ENCODE data around the gene COL16A1.

Gene COL16A1

DNA sequence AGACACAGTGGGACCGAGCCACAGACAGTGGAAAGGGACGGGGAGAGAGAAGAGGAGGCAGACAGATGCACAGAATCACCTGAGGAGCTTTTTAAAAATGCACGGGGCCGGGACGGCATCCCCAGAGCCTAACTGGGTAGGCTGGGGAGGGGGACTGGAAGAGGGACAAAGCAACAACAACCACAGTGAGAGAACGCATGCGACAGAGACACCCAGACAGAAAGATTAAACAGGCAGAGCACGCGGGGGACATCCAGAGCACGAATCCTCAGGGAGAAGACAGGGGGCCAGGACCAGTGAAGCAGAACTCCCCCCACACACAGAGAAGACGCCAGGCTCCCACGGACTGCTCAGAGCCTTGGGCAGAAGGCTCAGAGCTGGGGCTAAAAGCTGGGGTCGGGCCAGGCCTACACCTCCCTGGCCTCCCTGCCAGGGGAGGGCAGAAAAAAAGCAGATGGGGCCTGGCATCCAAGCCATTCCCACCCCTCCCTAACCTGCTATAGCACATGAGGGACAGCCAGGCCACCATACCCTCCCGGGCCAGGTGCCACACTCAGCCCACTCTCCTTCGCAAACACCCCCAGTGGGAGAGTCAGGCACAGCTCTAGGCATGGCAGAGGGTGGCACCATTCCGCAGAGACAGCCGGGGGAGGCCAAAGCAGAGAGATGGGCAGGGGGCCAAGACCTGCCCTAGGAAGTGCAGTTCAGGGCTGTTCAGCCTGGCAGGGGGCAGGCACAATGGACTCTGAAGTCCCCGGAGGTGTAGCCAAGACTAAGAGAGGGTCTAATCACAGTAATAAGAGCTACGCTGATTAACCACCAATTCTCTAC is 29.8 kb upstream of the COL16A1 start:
- in situ Hi-C loops (cut with MboI; ENCODE audit: low sequenced_read_pairs), result no loop called here

DNA sequence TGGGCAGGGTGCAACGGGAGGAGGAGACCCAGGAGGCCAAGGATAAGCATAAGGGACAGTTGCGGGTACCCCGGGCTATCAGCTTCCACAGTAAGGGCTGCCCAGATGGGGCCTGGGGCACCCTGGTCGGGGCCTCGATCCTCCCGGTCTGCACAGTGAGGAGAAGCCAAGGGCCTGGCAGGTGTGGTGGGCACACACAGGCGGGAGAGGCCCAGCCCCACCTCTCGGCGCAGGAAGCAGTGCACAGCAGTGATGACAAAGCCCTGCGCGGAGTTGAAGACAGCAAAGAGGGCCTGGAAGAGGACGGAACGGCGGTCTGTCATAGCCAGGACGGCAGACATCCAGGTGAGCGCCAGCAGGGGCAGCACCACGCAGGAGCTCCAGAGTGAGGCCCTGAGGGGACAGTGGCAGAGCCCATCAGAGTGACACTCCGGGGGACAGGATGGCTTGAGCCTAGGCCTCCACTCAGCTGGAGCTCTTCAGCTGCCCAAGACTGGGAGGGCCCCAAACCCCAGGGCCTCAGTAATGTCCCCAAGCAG is 29.0 kb upstream of the COL16A1 start:
- in situ Hi-C loops (cut with MboI; ENCODE audit: low sequenced_read_pairs), result no loop called here

DNA sequence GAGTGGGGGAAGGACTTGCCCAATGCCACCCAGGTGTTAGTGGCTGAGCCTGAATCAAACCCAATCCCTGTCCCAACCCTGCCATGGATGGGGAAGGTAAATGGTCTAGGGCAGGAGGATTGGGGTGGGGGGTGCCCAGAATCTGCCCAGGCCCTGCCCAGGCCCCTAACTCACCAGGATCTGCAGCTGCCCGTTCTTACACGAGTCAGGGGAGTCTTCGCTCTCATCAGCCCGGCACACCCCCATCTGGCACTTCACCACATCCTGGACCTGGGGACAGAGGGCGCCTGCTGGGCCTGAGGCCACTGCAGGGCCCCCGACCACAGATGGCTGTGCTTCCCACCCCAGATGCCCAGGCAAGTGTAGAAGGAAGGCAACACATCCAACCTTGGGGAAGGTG is 28.5 kb upstream of the COL16A1 start:
- in situ Hi-C loops (cut with MboI; ENCODE audit: low sequenced_read_pairs), result no loop called here

DNA sequence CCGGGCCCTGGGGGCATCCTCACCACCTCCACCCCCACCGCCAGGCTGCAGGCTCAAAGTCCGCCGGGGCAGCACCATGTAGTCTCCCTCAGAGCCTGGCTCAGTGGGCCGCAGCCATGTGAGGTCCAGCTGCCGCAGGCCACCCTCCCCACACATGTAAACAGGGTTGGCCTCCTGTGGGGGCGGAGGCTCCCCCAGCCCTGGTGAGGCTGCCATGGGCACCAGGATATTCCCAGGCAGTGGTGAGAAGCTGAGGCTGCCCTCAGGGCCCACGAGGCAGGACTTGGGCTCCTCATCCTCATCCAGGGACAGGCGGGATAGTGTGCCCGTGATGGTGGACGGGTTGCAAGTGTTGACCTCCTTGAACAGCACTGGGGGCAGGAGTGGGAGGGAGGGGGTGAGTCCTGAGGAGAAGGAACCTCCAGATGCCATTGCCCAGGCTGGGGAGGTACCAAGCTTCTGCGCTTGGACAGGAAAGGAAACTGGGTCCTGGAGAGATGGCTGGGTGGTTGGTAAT is 27.3 kb upstream of the COL16A1 start:
- in situ Hi-C loops (cut with MboI; ENCODE audit: low sequenced_read_pairs), result no loop called here

DNA sequence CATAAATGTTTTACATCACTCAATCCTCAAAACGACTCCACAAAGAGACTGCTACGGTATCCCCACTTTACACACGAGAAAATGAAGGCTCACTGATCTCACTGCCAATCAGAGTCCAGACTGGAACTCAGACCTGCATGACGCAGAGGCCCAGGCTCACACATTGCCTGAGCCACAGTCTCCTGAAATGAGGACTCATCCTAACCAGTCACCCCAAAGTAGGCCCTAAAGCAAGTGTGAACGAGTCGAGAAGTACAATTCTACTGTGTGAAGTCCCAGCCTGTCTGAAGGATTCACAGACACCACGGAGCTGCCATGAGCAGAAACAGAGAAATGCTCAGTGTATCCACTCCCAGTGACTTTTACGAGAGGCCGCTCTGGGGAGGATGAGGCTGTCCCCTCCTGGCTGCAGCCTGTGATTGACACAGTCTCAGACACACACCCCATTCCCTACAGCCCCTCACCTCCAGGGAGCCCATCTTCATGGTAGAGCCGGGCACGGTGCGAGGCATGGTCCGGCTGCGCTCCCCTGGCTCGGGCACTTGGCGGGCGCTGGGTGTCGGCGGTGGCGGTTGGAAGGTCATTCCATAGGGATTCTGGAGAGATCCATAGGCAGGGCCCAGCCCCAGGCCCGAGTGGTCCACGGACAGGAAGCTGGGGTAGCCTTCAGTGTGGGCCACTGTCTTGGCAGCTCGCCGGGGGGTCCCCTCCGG is 26.7 kb upstream of the COL16A1 start:
- in situ Hi-C loops (cut with MboI; ENCODE audit: low sequenced_read_pairs), result no loop called here

DNA sequence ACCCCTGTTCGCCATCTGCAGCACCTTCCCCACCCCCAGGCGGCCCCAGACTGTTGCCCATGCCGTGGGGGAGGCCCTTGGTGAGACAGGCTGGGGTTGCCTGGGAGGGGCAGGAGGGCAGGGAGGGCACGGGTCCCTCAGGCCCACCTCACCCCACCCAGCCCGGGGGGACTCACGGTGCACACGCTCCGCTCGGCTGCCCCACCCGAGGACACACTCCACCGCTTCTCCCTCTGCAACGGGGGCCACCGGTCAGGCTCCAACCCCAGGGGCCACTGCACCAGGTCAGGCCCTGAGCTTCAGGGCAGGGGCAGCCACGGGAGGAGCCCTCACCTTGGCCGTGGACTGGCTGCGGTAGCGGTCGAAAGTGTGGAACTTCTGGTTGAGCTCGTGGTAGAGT is 24.0 kb upstream of the COL16A1 start:
- in situ Hi-C loops (cut with MboI; ENCODE audit: low sequenced_read_pairs), result no loop called here

DNA sequence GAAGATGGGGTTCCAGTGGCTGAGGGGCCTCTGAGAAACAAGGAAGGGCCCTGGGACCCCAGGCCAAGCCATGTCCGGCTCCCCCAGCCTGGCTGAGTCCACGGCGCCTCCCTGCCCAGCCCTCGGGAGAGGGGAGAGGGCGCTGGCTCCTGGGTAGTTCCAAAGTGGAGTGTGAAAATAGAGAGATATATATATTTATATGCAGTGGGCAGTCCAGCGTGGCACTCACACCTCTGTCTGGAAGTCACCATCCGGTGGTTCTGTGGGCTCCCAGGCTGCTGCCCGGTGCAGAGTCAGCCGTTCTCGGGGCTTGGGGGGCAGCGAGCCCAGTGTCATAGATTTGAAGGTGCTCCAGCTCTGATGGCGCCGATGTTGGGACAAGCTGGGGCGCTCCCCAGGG is 23.4 kb upstream of the COL16A1 start:
- in situ Hi-C loops (cut with MboI; ENCODE audit: low sequenced_read_pairs), result no loop called here

DNA sequence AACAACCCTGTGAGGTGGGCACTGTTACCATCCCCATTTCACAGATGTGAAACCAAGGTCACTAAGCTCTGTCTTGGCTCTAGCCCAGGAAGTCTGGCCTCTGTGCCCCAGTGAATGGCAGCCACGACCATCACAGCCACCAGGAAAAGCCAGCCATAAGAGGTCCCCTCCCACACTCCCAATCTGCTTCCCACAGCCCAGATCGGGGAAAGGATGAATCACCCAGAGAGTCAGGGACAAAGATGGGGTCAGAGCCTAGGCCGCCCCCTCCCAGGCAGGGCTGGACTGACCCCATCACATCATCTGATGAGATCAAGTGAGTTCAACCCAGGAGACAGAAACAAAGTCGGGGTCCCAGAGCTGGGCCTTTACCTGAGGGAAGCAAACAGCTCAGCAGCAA is 22.9 kb upstream of the COL16A1 start:
- in situ Hi-C loops (cut with MboI; ENCODE audit: low sequenced_read_pairs), result no loop called here

DNA sequence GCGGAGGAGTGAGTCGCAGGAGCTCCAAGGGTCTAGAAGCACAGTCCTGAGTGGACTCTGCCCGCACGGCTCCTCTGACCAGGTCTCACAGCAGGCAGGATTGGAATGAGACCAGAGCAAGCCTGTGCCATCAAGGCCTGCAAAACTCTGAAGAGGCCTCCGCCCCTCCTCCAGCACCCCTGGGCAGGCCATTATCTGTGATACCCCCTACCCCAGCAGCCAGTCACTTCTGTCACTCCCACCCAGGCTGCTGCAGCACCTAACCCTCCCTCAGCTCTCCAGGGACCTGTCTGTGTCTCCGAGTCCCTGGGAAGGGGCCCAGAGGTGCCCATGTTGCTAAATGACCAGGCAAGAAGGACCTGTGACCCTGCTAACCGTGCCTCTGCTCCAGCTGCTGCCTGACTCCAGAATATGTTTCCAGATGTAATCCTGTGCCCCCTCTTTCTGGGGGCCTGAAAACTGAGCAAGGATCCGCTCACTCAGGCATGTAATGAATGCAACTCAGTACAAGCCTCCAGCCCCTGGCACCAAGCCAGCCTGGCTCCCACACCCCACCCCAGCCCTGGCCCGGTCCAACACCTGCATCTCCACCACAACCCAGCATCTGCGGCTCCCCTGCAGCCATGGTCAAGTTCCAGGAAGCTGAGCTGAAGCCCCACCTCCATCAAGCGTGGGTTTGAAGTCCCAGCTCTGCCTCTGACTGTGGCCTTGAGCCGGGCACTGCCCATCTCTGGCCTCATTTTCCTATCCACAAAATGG is 22.1 kb upstream of the COL16A1 start:
- in situ Hi-C loops (cut with MboI; ENCODE audit: low sequenced_read_pairs), result no loop called here

DNA sequence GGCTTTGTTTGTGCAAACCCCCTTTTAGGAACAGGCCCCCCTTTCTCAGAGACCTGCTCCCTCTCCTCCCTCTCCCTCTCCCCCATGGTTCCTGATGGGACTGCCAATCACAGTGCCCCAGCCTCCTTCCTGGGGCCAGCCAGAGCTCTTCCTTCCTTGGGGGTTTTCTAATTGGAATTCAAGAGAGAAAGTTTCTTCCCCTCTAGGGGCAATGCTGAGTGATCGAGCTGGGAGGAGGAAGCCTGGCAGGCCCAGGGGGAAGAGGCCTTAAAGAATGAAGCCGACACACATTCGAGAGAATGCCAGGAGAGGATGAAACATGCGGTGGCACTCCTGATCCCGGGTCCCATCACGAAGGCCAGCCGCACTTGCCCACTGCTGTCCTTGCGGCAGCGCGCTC is 21.3 kb upstream of the COL16A1 start:
- in situ Hi-C loops (cut with MboI; ENCODE audit: low sequenced_read_pairs), result no loop called here

DNA sequence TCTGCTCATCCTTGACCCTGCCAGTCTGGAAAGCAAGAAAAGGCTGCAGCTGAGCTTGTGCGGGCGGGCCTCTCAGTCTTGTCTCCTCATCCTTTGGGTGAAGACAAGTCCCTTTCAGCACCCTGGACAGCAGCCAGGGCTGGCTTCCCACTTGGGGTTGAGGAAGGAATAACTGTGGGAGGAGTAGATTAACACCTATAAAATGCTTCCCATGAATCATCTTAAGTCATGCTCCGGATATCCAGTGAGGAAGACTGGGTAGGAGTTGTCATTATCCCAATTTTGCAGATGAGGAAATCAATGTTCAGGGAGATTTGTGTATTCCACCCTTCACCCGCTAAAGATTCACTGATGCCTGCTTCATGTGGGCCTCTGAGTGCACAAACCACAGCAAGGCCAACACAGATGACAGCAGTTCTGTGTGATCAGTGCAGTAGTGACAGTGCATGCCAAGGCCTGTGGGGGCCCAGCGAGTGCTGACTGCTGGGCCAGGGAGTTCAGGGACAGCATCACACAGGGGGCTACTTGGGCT is 20.1 kb upstream of the COL16A1 start:
- in situ Hi-C loops (cut with MboI; ENCODE audit: low sequenced_read_pairs), result no loop called here

DNA sequence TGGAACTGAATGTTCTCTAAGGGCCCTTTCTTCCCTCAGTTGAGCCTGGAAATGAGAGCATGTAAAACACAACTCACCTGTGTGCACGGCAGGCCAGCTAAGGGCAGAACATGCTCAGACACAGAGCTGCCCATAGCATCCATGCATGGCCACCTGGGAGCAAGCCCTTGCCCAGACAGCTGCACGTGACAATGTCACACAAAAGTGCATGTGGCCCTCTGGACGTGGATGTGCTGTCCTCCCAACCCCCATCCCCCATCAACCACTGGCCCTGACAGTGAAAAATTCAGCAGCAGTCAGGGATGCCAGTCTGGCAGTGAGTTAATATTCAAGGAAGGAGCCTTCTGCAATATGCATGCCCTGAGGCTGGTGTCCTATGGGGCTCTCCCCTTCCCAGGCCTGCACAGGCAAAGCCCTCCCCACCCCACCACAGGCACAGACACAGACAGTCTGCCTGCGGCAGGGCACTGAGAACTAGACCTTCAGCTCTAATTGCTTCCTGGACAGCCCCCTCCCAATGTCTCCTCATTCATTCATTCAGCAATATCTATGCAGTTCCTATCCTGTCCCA is 14.6 kb upstream of the COL16A1 start:
- in situ Hi-C loops (cut with MboI; ENCODE audit: low sequenced_read_pairs), result no loop called here

DNA sequence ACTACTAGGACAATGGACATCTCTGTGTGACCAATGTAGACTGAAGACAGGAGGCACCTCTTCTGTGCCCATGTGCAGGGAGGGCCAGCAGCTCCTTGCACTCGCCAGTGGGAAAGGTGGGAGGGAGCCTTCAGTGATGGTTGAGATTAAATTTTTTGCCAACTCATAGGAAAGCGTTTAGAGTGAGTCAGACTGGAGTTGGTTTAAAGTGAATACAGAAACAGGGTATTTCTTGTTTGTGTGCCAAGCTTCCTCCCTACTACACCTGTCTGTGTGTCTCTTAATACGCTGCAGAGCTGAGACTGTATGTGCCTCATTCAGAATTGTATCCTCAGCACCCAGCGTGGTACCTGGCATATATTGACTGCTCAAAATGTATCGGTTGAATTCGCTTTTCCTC is 13.5 kb upstream of the COL16A1 start:
- in situ Hi-C loops (cut with MboI; ENCODE audit: low sequenced_read_pairs), result no loop called here

DNA sequence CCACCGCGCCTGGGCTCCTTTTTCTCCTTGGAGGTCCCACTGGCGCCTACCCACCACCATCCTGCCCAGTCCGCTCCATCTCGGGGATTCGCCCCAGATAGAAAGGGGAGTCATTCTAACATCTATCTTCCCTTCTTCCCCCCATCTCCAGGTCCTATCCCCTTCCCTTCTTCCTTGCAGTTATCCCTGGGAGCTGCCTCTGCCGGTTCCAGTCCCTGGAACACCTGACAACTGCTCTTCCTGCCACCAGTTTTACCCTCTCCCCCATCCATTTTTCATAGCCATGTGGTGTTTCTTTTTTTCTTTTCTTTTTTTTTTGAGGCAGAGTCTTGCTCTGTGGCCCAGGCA is 12.0 kb upstream of the COL16A1 start:
- in situ Hi-C loops (cut with MboI; ENCODE audit: low sequenced_read_pairs), result no loop called here

DNA sequence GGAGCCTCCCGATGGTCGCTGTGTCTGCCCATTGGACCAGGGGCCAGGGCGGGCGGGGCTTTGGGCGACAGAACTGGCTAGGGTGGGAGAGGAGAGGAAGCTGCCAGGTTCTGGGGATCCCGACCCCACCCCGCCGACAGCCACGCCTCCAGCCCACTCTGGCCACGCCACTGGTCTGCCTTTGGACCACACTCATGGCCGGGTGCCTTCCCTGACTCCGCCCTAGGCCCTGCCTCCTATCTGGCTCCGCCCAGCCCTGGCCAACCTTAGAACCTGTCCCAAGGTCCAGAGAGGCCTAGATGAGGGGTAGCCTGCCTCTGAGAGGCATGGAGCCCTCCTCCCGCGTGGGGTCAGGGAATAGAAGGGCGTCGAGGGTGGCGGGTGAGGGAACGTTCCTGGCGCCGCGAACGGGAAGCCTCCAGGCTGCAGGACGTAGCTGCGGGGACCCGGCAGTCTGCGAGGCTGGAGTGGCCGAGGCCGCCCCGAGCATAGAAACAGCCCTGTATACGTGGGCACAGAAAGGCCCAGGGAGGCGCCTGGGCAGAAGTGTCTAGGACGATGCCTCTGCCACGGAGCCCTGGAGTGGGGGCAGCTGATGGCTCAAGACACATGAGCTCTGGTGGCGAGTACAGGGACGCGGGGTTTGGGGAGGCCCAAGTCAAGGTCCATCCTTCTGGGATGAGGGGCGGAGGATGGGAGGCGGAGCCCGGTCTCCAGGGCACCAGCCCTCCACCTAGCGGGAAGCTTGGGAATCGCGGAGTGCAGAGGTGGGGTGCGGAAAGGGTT is 11.5 kb upstream of the COL16A1 start:
- in situ Hi-C loops (cut with MboI; ENCODE audit: low sequenced_read_pairs), result no loop called here

DNA sequence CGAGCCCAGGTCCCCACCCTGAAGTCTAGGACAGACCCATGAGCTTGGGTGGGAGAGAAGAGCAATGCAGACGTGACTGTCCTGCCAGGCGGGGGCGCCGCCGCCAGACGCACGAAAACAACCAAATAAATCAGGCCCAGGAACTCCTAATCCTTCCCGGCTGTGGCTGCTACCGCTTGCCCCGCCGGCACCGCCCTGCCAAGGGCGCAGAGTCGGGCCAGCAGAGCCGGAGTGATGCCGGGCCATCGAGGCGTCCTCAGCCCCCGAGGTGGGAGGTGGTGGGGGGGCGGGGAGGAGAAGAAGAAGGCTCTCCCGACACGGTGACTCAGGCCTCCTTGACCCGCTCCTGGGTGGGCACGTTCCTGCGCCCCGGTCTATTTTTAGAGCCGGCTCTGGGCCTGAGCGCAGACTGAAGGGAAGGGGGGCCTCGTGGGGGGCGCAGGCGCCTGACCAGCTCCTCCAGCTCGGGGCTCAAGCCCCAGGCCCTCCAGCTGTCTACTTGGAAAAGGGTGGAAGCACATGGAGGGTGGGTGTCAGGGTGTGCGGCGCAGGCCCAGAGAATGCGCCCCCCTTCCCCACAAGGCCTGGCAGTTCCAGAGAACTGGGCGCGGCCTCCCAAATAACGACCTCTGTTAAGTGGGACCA is 10.7 kb upstream of the COL16A1 start:
- in situ Hi-C loops (cut with MboI; ENCODE audit: low sequenced_read_pairs), result no loop called here

DNA sequence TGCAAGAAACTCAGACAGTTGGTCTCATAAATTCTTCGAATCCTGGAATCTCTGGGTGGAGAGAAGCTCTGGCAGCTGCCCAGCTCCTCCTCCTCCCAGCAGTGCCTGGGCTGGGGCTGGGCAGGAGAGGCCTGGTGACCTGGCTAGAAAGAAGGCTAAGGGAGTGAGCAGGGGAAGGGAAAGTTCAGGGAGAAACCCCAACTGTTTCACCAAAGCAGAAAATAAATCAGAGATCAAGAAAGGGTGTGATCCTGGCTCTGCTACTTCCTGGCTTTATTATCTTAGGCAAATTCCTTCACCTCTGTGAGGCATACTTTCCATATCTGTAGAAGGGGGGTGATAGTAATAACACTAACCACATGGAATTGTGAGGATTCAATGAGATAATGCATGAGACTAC is 8.8 kb upstream of the COL16A1 start:
- in situ Hi-C loops (cut with MboI; ENCODE audit: low sequenced_read_pairs), result no loop called here

DNA sequence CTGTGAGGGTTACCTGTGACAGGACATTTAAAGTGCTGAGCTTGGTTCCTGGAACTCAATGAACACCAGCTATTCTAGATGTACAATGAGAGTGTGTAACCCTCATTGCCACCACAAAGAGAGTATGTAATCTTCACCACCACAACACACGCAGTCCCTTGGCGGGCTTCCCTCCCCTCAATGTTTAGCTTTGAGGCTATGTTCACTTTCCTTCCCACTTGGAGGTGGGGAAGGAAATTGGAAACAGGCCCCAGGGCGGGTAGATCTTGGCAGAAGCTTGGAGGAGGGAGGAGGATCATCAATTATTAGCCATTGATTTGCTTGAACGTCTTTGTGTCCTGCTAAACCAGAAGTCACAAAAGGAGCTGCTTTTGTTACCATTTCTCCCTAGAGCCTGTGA is 8.3 kb upstream of the COL16A1 start:
- in situ Hi-C loops (cut with MboI; ENCODE audit: low sequenced_read_pairs), result no loop called here

DNA sequence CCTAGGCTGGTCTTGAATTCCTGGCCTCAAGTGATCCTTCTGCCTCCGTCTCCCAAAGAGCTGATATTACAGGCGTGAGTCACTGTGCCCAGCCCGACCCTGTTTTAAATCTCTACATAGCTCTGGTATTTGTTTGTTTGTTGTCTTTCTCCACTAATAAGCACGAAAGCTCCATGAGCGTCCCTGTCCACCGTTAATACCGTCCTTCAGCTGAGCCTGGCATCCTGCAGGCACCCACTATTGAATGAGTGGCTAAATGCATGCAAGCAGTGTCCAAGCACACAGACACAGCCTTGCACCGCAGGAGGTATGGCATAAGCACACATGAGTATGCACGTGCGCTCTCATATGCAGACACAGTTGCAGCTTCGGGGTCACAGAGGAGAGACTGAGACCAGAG is 4.5 kb upstream of the COL16A1 start:
- in situ Hi-C loops (cut with MboI; ENCODE audit: low sequenced_read_pairs), result no loop called here

DNA sequence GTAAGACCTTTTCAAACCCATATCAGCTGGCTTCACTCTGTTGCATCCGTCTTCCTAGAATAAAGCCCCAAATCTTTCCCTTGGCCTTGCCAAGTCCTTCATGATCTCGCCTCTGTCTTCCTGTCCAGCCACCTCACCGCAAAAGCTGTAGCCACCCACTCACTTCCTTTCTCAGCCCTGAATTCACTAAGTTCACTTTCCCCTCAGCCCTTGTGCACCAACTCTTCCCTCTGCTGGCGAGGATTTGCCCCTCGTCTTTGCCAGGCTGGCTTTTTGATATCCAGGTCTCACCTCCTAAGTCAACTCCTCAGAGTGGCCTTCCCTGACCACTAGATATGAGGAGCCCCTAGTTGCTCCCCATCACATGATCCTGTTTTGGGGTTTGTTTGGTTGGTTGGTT is 3.9 kb upstream of the COL16A1 start:
- in situ Hi-C loops (cut with MboI; ENCODE audit: low sequenced_read_pairs), result no loop called here
